Umbilical cord (tissue), 2 donors: Measurements from ENCODE around the gene TOP2B. TPM values are rescaled to one million over a fixed set of nuclear protein-coding genes. Genes with fewer than 3 reads are reported as not detected.

Experiments used
- DNase-seq: peaks from one replicate; pipeline ENCODE4 v3.0.0-alpha.2; 2015; ENCODE audit warnings: low spot score
- total RNA-seq: library from RNA; depleted of rRNA; stranded (reverse); fragments of >200 nt; gene quantifications from one replicate; pipeline ENCODE4 v1.2.3, GENCODE V29; 2014; ENCODE audit warnings: low replicate concordance; ENCODE audit not compliant: insufficient read depth

The TOP2B gene
- total RNA-seq = 106 TPM

DNA sequence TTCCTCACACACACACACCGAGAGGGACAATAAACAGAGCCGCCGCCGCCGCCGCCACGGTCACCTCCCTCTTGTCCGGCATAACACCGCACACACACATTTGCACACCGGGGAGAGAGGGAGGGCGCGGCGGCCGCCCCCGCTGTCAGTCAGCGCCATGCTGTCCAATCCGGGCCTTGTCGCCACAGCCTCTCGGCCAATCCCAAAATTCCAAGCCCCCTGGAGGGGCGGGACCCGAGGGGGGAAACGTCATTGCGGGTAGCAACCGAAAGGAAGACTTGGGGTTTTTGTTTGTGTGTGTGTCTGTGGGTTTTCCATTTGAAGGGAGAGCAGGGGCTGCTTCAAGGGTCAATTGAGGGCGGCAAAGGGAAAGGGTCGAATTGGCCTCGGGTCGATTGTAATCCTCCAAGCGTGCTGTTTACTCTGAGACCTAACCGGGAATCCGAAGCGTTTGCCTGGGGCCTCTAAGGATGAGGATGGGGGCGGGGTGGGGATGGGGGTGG is at the start of gene TOP2B:
TOP2B (minus strand) TSS at position 96 of the 503 bp plus-strand sequence. CDS start 610 bp downstream, outside the sequence.
- peak; percentile 99 for DNase-seq

DNA sequence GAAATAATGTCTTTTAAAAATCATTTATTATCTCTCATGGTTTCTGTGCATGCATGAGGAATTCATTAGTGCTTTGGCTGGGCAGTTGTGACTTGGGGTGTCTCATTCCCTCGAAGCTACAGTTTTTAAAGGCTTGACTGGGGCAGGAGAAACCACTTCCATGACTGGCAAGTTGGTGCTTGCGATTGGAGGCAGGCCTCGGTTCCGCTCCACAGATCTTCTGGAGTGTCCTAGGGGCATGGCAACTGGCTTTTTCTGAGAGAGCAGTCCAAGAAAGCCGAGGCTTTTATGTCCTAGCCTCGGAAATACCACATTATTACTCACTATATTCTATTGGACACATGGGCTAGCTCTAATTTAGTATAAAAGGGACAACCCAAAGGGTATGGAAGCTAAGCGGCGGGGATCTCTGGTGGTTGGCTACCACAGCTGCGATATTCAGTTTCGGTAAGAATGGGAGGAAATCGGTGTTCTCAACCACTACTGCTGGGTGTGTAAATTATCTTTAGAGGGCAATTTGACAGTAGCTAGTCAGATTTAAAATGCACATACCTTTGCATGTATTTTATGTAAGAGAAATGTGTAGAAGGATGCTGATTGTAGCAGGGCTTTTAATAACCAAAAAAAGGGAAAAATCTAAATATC is 48.8 kb upstream of the TOP2B start:
- DNase-seq = no peak

DNA sequence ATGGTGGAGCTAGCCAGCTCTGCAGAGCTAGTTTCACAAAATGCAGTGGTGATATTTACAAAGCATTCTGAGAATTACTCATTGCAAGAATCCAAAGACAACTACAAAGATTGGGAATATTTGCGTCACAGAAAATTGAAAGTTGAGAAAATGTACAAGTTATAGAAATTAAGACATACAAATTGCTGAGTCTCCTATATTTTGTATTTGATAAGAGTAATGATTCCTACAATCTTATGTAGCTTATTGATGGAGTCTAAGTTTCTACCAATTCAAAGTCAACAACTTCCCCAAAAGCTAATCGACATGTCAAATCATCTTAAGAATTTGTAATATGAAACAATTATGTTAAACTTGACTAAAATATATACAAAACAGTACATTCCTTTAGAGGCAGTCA is 46.4 kb upstream of the TOP2B start:
- no peak for DNase-seq

DNA sequence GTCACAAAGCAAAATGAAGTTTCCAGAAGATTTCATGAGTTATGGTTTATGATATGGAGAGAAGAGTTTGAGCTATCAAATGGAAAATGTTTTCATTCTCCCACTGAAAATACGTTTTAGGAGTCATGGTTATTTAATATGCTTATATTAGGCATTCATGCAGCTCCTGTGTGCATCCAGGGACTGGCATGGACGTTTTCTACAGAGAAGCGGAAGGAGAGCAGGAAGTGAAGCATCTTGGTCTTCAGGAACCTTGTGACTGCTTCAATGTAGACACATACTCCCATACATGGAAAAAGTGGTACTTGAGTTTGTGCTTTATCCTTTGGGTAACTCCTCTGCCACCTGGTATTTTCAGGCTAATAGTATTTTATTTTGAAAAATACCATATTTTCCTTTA is 43.3 kb upstream of the TOP2B start:
- no peak for DNase-seq

DNA sequence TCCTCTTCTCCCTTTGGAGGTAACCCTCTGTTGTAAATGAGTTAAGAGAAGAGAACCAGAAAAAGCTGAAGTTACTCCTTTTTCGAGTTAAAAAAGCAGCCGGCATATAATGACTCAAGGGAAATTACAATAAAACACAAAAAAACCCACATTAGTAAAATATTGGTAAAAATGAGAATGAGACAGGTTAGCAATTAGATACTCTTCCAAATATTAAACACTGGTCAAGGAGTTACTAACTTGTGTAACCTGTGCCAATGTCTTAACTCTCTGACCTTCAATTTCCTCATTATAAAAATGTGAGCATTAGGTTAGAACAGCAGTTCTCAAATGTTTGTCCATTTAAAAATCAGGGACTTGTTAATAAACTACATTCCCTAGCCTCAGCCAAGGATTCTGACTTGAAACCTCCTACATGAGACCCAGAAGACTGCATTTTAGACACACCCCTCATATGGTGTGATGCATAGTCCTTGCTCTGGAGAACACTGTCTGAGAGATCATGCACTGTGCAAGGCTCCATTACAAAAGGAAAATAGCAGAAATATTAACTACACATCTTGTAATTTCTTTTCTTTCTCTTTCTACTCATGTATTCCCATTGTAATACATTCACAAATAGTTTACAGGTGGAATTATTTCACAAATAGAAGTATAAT is 42.7 kb upstream of the TOP2B start:
- no peak for DNase-seq

DNA sequence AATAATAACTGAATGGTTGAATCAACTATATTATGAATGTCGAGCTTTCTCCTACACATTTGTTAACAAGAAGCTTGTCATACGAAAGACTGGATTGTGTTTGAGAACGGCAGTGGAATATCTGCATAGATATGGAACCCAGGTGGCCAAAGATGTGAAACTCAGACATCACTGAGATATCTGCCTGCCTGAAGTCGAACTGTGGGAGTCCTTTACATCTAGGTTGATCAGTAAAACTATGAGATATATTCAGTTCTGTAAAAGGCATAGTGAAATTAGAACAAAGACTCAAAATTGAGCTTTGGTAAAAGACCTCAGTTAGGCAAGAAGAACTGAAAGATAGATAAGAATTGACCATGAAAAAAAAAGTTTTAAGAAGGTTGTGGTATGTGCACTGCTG is 41.5 kb upstream of the TOP2B start:
- DNase-seq = no peak

DNA sequence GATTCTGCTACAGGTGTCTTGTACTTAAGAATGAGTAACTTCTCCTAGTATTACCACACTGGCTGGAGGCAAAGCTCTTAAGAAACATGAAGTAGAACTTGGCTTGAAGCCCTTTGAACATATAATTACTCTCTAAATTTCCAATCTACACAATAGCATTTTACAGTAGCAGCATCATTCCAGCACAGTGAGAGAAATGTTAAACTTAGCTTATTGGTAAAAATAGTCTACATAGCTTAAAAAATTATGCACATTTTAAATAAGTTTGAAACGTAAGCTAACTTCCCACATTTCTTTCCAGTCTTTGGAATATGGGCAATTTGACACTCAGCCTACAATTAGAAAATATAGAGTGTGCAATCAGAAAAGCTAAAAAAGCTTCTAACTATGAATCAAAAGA is 32.8 kb upstream of the TOP2B start:
- DNase-seq = no peak

- no peak for DNase-seq
Measured at GRCh38 chr3:25695731-25696420, 31.2 kb upstream of the TOP2B start.

DNA sequence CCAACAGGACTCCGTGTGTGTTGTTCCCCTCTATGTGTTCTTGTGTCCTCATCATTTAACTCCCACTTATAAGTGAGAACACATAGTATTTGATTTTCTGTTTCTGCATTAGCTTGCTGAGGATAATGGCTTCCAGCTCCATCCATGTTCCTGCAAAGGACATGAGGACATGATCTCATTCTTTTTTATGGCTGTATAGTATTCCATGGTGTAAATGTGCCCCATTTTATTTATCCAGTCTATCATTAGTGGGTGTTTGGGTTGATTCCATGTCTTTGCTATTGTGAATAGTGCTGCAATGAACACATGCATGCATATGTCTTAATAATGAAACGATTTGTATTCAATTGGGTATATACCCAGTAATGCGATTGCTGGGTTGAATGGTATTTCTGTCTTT is 28.5 kb upstream of the TOP2B start:
- no peak for DNase-seq

DNA sequence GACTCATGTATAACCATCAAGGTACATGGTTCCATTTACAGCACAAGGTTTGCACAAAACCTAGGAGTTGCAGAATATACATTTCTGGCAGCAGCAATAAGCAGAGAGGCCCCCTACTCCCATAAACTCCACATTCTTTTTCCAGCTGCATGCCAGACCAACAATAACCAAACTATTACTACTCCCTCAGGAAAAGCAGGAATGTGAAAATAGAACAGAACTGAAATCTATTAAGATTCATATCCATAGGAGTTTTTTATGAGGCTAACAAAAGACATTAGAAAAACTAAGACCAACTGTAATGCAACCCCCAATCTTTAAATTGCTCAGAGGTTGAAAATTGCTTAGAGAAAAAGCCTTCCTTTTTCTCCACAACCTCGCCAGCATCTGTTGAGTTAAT is 27.6 kb upstream of the TOP2B start:
- DNase-seq = no peak

DNA sequence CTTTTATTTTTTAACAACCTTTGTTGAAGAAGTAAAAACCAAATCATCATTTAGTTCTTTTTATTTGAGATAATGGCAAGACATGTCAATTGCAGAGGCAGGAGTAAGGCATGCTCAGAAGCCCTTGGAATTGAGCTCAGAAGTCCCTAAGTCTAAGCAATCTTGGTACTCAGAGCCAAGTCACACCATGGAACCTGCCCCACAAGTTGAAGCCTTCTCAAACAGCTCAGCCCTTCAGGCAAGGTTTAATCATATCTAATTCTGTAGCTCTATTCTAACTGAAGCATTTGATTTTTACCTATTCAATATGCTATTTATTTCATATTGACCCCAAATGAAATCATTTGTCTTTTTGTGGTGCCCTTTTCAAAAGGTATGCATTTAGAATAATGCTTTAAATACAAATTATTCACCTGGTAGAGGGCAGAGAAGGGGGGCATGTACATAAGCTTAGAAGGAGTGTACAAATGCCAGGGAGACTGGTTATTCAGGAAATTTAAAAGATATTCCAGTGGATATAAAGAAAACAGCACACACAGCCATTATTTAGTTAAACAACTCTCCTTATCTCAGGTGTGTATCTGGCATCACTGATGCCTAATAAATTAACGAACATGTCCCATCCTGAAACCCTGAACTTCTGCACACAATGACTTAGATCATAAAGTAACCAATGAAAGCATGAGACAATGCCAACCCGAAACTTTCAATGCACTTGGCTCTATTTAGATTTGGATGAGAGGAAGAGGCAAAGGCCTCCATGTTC is 26.2 kb upstream of the TOP2B start:
- peak; percentile 49 for DNase-seq

DNA sequence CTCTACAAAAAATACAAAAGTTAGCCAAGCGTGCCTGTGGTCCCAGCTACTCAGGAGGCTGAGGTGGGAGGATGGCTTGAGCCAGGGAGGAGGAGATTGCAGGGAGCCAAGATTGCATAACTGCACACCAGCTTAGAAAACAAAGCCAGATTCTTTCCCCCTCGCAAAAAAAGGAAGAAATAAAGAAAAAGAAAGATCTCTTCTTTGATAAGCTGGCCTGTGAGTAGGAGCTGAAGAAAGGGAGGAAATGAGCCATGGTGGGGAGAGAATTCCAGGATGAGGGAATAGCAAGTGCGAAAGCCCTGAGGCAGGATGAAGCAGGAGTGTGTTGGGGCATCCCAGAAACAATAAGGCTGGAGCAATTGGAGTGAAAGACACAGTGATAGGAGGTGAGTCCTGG is 24.5 kb upstream of the TOP2B start:
- no peak for DNase-seq

- DNase-seq = no peak
Measured at GRCh38 chr3:25687742-25688141, 23.0 kb upstream of the TOP2B start.

GRCh38 chr3:25686766-25687165 is 22.1 kb upstream of the TOP2B start:
- DNase-seq = no peak

DNA sequence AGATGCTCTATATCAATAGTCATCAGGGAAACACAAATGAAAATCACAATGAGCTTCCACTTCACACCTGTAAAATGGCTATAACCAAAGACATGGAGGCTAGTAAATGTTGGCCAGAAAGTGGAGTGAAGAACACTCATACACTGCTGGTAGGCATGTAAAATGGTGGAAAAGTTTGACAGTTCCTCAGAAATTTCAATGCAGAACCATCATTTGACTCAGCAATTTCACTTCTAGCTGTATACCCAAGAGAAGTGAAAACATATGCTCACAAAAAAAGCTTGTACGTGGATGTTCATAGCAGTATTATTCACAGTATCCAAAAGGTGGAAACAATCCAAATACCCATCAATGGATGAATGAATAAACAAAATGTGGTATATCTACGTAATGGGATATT is 19.2 kb upstream of the TOP2B start:
- DNase-seq = no peak

- DNase-seq = no peak
Measured at GRCh38 chr3:25683410-25683809, 18.7 kb upstream of the TOP2B start.

GRCh38 chr3:25679642-25680302 is 15.1 kb upstream of the TOP2B start:
- DNase-seq = no peak

- no peak for DNase-seq
Measured at GRCh38 chr3:25679166-25679565, 14.5 kb upstream of the TOP2B start.

DNA sequence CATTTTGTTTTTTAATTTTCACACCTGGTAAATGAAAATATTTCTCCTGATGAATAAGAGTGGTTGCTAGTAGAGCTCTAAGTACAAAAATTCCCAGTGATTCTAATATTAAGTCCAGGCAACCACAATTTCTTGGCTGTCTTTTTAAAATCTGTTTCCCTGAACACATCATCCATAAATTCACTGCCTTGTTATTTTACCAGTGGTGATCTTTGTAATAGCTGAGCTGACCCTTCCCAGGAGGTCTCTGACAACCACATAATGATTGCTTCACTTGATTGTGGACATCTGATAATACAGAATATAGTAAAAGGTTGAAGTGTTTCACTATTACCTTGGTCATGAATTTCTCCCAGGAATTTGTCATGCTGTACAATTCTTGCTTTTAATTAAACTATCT is 13.9 kb upstream of the TOP2B start:
- DNase-seq = no peak

DNA sequence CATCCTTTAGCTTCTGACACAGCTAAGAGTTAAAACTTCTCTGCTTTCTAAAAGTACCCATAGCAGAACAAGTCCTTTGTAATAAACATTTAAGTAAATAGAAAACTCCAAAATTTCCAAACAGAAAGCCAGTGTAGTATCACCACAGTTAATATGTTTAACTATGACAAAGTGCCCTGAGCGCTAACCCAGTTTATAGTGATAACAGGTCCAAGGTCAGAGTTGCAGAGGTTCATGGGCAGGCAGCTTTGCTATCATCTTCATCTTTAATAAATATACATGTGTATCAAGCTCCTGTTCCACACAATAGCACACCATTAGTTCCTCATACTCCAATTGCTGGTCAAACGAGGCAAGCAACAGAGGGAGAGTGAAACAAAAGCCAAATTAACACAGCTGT is 12.4 kb upstream of the TOP2B start:
- no peak for DNase-seq

DNA sequence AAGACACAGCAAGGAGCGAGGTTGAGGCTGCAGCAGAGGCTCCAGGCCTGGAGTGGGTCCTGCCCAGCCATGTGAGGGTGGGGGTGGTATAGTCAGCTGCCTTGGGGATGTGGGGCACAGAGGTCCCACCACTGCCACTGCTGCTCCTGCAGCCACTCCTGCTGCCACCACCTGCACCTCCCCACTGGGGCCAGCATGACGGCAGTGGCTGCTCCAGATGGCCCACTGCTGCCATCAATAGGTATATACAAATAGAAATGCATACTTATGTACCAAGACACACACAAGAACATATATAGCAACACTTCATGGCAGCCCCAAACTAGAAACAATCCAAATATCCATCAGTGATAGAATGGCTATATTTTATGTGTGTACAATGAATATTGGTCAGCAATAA is 10.0 kb upstream of the TOP2B start:
- no peak for DNase-seq
